Adrenal gland (tissue), 12 donors: ENCODE measurements around the gene RAB21. TPM values are rescaled to one million over a fixed set of nuclear protein-coding genes. Genes with fewer than 3 reads are reported as not detected.

Experiments used
- DNase-seq, 7 donors: peaks; one replicate each; pipeline ENCODE4 v3.0.0-alpha.2; 2019 to 2020
- H3K27ac ChIP-seq, 5 donors: fragments of 200-600 bp; sonication (generic) in 4 of 5; 1 replicate in 3 of 5; 2 replicates in 2 of 5; pipeline versions ENCODE4 v1.5.1 to v1.8.0; 2016 to 2020; ENCODE audit warnings: mild to moderate bottlenecking in 1 of 5
- H3K27me3 ChIP-seq: fragments of 200-600 bp; 2 replicates; pipeline ENCODE4 v1.8.0; 2021
- H3K36me3 ChIP-seq, 2 donors: fragments of 200-600 bp; replicated peaks in 1 of 2; 1 replicate in 1 of 2; 2 replicates in 1 of 2; pipeline versions ENCODE4 v1.5.1 to v1.8.0; 2018 to 2022
- H3K4me1 ChIP-seq, 2 donors: fragments of 200-600 bp; replicated peaks in 1 of 2; 1 replicate in 1 of 2; 2 replicates in 1 of 2; pipeline versions ENCODE4 v1.5.1 to v1.8.0; 2018 to 2021
- H3K4me3 ChIP-seq, 4 donors: fragments of 200-600 bp; sonication (generic) in 3 of 4; one replicate each; pipeline ENCODE4 v1.5.1; 2016 to 2018
- H3K9me3 ChIP-seq, 3 donors: fragments of 200-600 bp; sonication (generic) in 1 of 3; replicated peaks in 1 of 3; 1 replicate in 2 of 3; 2 replicates in 1 of 3; pipeline versions ENCODE4 v1.5.1 to v1.8.0; 2016 to 2021
- POLR2A ChIP-seq, 2 donors: fragments of 450-650 bp; IDR thresholded peaks; one replicate each; pipeline ENCODE4 v1.6.1; 2017; ENCODE audit warnings: antibody characterized with exemption in 2 of 2, mild to moderate bottlenecking in 2 of 2, moderate library complexity in 1 of 2
- WGBS, 4 donors: extraction: QIAGEN DNeasy Blood & Tissue Kit in 2 of 4; methylation state at CpG; one replicate each; pipeline versions ENCODE4 v1.1.5 to v1.1.7; 2013 to 2017; 5-methylcytosine and 5-hydroxymethylcytosine counted together
- intact Hi-C, 2 donors: fragments of 100-400 bp; cut with DNase I; formaldehyde crosslinking; loops; one replicate each; pipeline versions ENCODE4 v1.14.1 to v1.15.0; 2022 to 2023
- polyA plus RNA-seq, 3 donors: library from polyadenylated mRNA; stranded (reverse); fragments of 200-250 nt in 2 of 3; fragments of 350-450 nt in 1 of 3; fragmentation: Illumina TruSeq in 1 of 3; extraction: RNeasy Lipid Tissue Mini Kit (QIAGEN cat#74804) in 1 of 3; gene quantifications; one replicate each; pipeline ENCODE4 v1.2.3, GENCODE V29; 2013 to 2014
- total RNA-seq, 9 donors: library from RNA; depleted of rRNA in 4 of 9; stranded (reverse); fragments of >200 nt in 4 of 9; fragments of 120-200 nt in 1 of 9; fragmentation: NEBNext Ultra II Directional in 1 of 9; extraction: Animal tissue kit (Norgen Biotek cat#: 25700) in 1 of 9; gene quantifications; one replicate each; pipeline versions ENCODE4 v1.1.0 to v1.2.4, GENCODE V29; 2013 to 2023
- TF ChIP-seq, protein P1 (sequence below), 6 experiments: fragments of 450-650 bp in 4 of 6; fragments of 200-600 bp in 2 of 6; sonication (generic) in 1 of 6; IDR thresholded peaks; 1 replicate in 5 of 6; 2 replicates in 1 of 6; pipeline versions ENCODE4 v1.5.1 to v1.8.0; 2016 to 2021; ENCODE audit warnings: antibody characterized with exemption in 6 of 6, mild to moderate bottlenecking in 2 of 6, moderate library complexity in 1 of 6
- donor health status: healthy with polysubstance abuse.
- donor health status: Bipolar disorder and iron deficiency.
- donor health status: DM: yes; HTN: yes; CAD: no.
- donor health status: DM: no; HTN: no; CAD: no.
- donor health status: DM: no; HTN: no; CAD: no.
- donor health status: DM: yes; HTN: yes; CAD: no.

Gene RAB21
- total and polyA plus RNA-seq, 12 donors = 8.6 to 123 (median 58.9) TPM

DNA sequence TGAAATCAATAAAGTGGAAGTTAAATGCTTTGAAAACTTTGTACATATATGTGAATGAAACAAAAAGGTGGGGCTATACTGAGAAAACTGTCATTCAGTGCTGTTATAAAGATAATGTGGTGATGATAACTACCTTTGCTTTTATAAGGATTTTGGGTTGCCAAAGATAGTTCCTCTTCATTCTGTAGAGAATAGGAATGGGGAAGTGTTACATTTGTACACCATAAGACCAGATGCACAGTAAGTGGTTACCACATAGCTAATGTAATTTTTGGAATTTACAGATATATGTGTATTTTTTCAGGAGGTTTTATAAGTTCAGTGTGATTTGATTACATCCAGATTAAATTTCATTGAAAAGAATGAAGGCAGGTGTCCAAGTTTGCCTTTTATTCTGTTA, 18.1 kb downstream of the RAB21 start:
- H3K4me1 ChIP-seq = peaks cover 4 to 45% of the 10 kb centered on the region in 2 donors
- TF ChIP-seq POLR2A (IDR thresholded peaks at IDR 0.05) = no peak
- TF ChIP-seq, protein P1, sequence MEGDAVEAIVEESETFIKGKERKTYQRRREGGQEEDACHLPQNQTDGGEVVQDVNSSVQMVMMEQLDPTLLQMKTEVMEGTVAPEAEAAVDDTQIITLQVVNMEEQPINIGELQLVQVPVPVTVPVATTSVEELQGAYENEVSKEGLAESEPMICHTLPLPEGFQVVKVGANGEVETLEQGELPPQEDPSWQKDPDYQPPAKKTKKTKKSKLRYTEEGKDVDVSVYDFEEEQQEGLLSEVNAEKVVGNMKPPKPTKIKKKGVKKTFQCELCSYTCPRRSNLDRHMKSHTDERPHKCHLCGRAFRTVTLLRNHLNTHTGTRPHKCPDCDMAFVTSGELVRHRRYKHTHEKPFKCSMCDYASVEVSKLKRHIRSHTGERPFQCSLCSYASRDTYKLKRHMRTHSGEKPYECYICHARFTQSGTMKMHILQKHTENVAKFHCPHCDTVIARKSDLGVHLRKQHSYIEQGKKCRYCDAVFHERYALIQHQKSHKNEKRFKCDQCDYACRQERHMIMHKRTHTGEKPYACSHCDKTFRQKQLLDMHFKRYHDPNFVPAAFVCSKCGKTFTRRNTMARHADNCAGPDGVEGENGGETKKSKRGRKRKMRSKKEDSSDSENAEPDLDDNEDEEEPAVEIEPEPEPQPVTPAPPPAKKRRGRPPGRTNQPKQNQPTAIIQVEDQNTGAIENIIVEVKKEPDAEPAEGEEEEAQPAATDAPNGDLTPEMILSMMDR (IDR thresholded peaks at IDR 0.05) = no peak
- intact Hi-C loops = no loop called here
- H3K27ac ChIP-seq = no peak overlapping the region
- no peaks in the 10 kb centered on the region for H3K9me3 ChIP-seq
- DNase-seq = no peak
- no peak overlapping the region for H3K4me3 ChIP-seq
- H3K36me3 ChIP-seq = peaks cover 0 to 16% of the 10 kb centered on the region in 2 donors
- no peaks in the 10 kb centered on the region for H3K27me3 ChIP-seq

DNA sequence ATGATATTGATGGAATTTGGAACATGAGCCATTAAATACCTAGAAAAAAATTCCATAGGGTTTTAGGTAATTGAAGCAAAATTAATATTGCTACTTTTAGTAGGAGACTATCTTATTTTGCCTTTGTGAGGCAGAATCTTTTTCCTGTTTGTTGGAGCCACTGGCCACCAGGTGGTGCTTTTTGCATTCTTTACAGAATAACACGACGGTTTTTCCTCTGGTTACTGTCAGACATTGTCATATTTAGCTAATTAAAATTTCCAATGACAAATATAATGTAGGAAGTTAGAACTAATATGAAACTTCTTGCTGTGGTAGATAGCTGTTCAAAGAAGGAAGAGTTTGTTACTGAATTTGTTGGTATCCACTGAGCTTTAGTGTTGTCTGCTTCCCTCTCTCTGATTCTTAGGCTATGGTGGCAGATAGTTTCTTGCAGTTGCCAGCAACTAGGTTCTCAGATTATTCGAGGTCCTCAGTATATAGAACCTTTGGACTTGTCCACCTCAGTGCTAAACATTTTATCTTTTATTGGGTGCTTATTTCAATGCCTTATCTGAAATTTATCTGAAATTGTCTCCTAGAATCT, 25.7 kb downstream of the RAB21 start:
- H3K27ac ChIP-seq = no peak overlapping the region
- peaks cover 0 to 5% of the 10 kb centered on the region in 2 donors for H3K4me1 ChIP-seq
- H3K27me3 ChIP-seq = no peaks in the 10 kb centered on the region
- H3K36me3 ChIP-seq = peaks cover 0 to 2% of the 10 kb centered on the region in 2 donors
- no peak for TF ChIP-seq POLR2A (IDR thresholded peaks at IDR 0.05)
- TF ChIP-seq, protein P1 (IDR thresholded peaks at IDR 0.05) = peak; percentile 61 to 80 (median 70)
- no peak overlapping the region for H3K4me3 ChIP-seq
- intact Hi-C loops = loop anchor here (10.0 kb wide), 2 partner anchors 64 to 124 kb away; no protein-coding TSS in a partner anchor
- H3K9me3 ChIP-seq = no peaks in the 10 kb centered on the region
- 8 to 10% (median 8%) methylated on average over 3 of the region's 3 CpGs for WGBS, 4 donors
- DNase-seq = peak; percentile 29 to 79 (median 55)

DNA sequence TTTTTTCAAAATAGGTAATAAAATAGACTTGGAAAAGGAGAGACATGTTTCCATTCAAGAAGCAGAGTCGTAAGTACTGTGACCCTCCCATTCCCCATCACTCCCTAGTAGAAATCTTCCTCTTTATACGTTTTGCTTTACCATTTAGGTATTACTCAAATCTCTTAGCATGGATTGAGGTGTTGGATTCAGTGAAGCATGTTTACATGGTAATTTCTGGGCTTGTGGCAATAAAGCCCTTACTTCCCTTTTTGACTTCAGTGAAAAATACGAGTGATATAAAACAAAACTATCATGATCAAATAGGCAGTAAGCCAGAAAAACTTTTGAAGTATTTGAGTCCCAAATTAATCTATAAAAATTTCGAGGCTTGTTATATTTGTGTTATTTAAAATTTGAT, 27.4 kb downstream of the RAB21 start:
- H3K4me1 ChIP-seq = peaks cover 0 to 9% of the 10 kb centered on the region in 2 donors
- no peaks in the 10 kb centered on the region for H3K9me3 ChIP-seq
- TF ChIP-seq POLR2A (IDR thresholded peaks at IDR 0.05) = no peak
- TF ChIP-seq, protein P1 (IDR thresholded peaks at IDR 0.05) = no peak
- no peak overlapping the region for H3K27ac ChIP-seq
- WGBS, 4 donors = 69 to 78% (median 71%) methylated on average over 4 of the region's 4 CpGs
- no peak for DNase-seq
- peaks cover 0 to 18% of the 10 kb centered on the region in 2 donors for H3K36me3 ChIP-seq
- H3K27me3 ChIP-seq = no peaks in the 10 kb centered on the region
- intact Hi-C loops = loop anchor here (10.0 kb wide), 2 partner anchors 63 to 123 kb away; no protein-coding TSS in a partner anchor
- no peak overlapping the region for H3K4me3 ChIP-seq

DNA sequence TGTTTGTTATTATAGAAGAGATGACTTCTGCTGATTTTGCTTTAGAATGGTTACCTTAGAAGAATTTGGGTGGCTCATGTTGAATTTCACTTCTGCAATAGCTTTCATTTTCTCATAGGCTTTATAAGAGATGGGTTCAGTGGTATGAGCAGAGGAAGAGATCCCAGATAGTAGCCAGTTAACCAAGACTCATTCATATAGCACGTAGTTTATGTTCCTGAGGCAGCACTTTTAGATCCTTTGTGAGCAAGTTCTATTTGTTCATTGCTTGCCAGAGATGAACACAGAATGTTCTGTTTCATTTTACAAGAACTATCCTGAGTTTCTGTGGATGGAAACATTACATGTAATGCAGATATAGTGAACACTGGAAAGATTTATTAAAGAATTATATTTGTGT, 32.2 kb downstream of the RAB21 start:
- Histone ChIP-seq H3K9me3 (no peaks in the 10 kb centered on the region), H3K4me1 (peaks cover 0 to 18% of the 10 kb centered on the region in 2 donors), H3K36me3 (peaks cover 0 to 19% of the 10 kb centered on the region in 2 donors), H3K4me3 (no peak overlapping the region), H3K27me3 (no peaks in the 10 kb centered on the region), H3K27ac (peak overlapping the region in 1 of 5 donors; percentile 6)
- WGBS, 4 donors = 48 to 81% (median 58%) methylated on average over 1 of the region's 1 CpG
- no peak for DNase-seq
- TF ChIP-seq, protein P1 (IDR thresholded peaks at IDR 0.05) = no peak
- TF ChIP-seq POLR2A (IDR thresholded peaks at IDR 0.05) = no peak
- intact Hi-C loops = loop anchor here (10.0 kb wide), 2 partner anchors 58 to 118 kb away; no protein-coding TSS in a partner anchor
